Epithelial cell of prostate (primary cell): ENCODE data around the gene LENG1.

Experiments used
- DNase-seq: peaks from one replicate; pipeline ENCODE4 v3.0.0-alpha.2; 2011; ENCODE audit warnings: low read depth, low spot score
- H3K27ac ChIP-seq: fragments of 450-650 bp; 2 replicates; pipeline ENCODE4 v1.5.1; 2017; ENCODE audit warnings: mild to moderate bottlenecking

The LENG1 gene

DNA sequence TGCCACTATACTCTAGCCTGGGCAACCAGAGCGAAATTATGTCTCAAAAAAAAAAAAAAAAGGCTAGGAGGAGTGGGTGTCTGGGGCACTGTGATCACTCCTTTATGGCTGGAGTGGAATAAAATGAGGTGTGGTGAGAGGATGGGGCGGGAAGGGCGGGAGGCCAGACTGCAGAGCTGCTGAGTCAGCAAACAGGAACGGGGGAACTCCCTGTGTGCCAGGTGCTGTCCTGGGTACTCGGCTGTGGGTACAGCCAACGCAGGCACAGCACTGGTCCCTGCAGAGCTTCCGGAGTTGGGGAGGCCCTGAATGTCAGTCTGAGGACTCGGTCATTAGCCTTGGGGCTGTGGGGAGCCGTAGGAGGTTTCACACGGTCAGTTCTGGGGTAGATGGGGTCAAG lies 38.3 kb downstream of the LENG1 start:
- no peak for DNase-seq
- no peak overlapping the region for H3K27ac ChIP-seq

DNA sequence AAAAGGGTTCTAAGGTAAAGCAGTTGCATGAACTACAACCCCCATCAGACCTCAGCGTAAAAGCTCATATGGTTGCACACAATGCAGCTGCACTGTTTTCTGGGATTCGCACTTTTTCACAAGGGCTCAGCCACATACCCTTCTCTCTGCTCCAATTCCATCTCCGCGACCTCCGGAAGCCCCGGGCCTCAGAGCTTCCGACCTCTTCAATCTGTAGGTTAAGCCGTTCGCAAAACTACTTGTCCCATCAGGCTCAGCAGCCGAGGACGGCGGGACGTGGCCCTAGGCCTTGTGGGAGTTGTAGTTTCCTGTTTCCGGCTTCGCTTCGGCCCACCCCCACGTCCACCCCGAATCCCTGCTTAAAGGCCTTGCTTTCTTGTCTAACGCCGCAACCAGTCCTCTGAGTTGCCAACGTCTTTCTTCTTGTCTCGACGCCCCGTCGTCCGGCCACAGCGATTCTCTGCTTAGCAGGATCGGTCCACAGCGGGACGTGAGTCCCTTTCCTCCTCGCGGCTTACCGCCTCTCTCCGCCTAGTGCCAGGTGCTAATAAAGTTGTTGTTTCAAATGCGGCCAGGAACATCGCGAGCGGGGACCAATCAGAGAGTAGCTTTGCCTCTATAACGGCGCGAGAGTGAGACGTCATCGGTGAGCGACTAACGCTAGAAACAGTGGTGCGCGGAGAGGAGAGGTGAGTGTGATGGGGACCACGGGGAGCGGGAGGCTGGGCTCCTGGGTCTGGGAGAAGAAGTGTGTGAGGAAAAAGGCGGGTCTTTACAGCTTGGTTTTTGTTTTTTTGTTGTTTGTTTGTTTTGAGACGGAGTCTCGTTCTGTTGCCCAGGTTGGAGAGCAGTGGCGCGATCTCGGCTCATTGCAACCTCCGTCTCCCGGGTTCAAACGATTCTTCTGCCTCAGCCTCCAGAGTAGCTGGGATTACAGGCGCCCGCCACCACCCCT lies 44.1 kb downstream of the LENG1 start, which contains the start of the genes PRPF31 and TFPT:
Gene PRPF31, plus strand, starts transcription at position 646 of the 955 bp plus-strand sequence. CDS start 2,525 bp downstream, outside the sequence.
Gene TFPT, minus strand, starts transcription at position 549 of the 955 bp plus-strand sequence. Its CDS starts 388 bp downstream, at position 161.
- DNase-seq, result peak; percentile 92
- H3K27ac ChIP-seq, result peak within 1 kb of the TSS; percentile 79

DNA sequence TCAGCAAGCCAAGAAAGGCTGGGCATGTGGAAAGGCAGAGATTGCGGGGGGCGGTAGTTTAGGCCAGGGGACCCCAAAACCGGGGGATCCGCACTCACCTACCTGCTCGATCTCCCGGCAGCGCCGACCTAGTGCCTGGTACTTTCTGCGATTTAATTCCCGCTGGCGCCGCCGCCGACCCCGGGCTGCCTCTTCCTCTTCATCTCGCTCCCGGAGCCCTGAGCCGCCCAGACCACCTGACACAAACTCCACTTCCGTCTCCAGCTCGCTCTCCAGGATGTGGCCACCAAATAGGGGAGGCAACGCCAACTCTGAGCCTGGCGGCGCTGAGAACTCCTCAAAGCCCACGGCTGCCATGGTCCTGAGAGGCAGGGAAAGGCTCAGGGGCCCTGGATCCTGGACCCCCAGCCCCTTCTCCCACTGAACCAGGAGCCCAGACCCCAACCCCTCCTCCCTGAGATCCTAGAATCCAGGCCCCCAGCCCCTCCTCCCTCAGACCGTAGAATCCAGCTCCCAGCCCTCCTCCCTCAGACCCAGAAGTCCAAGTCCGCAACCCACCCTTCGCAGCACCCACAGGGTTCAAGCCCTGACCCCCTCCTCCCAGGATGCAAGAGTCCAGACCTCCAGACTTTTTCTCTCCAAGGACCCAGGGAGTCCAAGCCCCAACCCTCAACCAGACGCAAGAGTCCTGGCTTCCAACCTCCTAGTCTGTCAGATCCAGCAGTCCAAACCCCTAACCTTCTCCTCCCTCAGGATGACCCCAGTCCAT lies 45.0 kb downstream of the LENG1 start:
- peak overlapping the region; percentile 79 for H3K27ac ChIP-seq
- no peak for DNase-seq

DNA sequence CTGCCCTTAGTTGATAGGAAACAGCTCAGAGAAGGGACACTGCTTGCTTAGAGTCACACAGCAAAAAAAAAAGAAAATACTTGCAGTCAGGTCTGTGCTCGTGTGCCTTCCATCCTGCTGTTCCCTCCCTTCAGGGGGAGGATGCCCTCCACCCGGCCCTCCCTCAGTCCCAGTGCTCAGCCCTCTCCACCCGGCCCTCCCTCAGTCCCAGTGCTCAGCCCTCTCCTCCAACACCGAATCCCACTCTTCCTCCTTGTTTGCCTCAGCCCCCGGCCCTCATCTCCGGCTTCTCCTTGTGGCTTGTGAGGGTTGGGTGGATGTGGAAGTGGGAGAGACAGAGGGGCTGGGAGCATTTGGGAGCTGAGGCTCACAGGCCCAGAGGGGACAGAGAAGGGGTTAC lies 49.9 kb downstream of the LENG1 start:
- no peak for DNase-seq
- H3K27ac ChIP-seq, result no peak overlapping the region

DNA sequence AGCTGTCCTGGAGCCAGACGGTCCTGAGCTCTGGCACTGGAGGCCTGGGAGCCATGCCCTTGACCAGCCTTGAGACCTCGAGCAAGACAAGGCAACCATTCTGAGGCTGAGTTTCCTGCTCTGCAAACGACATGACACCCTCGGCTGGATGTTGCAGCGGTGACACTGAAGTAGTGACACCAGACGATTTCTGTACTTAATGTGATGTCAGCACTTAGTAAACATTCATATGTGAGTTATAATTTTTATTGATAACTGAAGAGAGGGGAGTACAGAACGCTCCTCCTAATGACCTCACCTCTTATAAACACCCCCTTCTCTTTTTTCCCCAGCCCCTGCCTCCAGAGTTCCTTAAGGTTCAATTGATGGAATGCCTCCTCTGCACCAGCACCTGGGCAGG lies 51.0 kb downstream of the LENG1 start:
- no peak overlapping the region for H3K27ac ChIP-seq
- DNase-seq, result no peak

DNA sequence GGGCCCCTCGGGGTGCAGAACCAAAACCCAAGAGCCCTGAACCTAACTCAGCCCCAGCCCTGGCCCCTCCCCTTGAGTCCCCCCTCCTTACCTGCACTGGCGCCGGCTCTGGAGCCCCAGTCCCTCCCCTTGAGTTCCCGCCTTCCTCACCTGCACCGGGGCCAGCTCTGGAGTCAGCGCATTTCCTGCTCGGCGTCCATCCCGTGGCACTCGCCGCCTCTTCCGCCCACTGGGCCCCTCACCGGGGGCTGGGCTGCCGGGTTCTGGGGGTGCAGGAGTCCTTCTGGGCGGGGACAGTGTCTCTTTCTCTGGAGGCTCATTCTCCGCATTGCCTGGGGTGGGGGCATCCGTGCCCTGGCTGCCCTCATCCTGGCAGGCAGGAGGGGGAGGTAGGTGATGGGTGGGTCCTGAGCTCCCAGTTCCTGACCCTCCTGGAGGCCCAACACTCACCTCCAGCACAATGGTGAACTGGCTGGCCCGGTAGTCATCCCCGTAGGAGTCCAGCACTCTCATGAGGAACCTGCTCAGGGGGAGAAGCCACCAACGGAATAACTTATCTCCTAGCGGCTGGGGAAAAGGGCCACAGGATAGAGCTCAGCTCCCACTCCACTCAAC lies 51.5 kb downstream of the LENG1 start:
- no peak overlapping the region for H3K27ac ChIP-seq
- DNase-seq, result no peak

DNA sequence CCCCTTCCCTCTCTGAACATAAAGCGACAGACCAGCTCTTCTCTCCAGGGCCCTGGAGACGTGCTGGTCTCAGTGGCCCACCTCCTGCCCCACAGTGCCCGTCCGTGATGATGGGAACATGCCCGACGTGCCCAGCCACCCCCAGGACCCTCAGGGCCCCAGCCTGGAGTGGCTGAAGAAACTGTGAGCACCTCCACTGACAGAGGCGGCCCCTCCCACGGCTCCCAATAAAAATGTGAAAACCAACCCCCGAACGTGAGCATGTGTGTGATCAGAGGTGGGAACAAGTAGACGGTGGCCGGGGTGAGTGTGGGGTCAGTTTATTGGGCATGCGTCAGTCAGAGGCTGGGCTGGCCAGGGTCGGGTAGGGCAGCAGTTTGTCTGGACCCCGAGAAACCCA lies 52.8 kb downstream of the LENG1 start:
- DNase-seq, result no peak

DNA sequence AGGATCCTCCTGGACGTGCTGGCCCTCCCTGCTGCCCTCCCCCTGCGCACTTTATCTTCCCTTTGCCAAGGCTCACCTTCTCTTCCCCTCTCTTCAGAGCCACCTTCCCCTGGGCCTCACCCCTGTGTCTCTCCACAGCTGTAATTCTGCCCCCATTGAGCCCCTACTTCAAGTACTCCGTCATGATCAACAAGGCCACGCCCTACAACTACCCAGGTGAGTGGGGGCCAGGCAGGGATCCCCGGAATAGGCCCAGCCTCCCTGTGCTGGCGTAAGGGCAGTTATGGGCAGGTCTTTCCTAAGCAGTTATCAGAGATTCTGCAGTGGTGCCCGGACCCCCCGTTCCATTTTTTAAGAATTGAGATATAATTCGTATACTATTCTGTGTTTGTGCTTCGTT lies 53.7 kb downstream of the LENG1 start:
- H3K27ac ChIP-seq, result no peak overlapping the region
- no peak for DNase-seq

More for the DNA sequence above, 52.8 kb downstream of the LENG1 start:
- H3K27ac ChIP-seq, result no peak overlapping the region
